Endothelial cell of umbilical vein (primary cell): ENCODE results near the gene JCAD. TPM values are rescaled to one million over a fixed set of nuclear protein-coding genes. Genes with fewer than 3 reads are reported as not detected.

Source experiments
- BruUV-seq: library from RNA; stranded (reverse); fragments of 400-500 nt; replicated peaks from 2 replicates; lab custom pipeline; 2021; lab: Mats Ljungman, UMichigan
- CTCF ChIA-PET: fragments of 300-600, 350-600 bp; sonication (Branson Sonifier 250); formaldehyde crosslinking; loops from one replicate; lab custom pipeline; 2021; ENCODE audit warnings: antibody characterized with exemption, inconsistent platforms; lab: Charles Lee
- POLR2A ChIA-PET: fragments of 300-600, 350-600 bp; sonication (Branson Sonifier 250); formaldehyde crosslinking; loops from one replicate; lab custom pipeline; 2021; ENCODE audit warnings: antibody characterized with exemption, inconsistent platforms; lab: Charles Lee
- DNase-seq: peaks from one replicate; pipeline ENCODE4 v3.0.0-alpha.2; 2011; ENCODE audit warnings: low read depth, low spot score
- FAIRE-seq: peaks from 2 replicates; lab custom pipeline; 2011; peaks lifted over from hg19 to GRCh38; lab: Jason Lieb, UNC
- H2AFZ ChIP-seq: 2 replicates; pipeline ENCODE4 v1.6.0; 2012; ENCODE audit warnings: low read depth, low read length, control low read depth, inconsistent platforms
- H3K27ac ChIP-seq: 2 replicates; pipeline ENCODE4 v1.5.1; 2011; ENCODE audit warnings: low read depth, mild to moderate bottlenecking, control low read depth, low read length, moderate library complexity; ENCODE audit not compliant: insufficient read depth
- H3K27me3 ChIP-seq, 2 experiments: 2 replicates each; pipeline versions ENCODE4 v1.6.0 to v1.6.1; 2011; ENCODE audit warnings: low read length in 2 of 2, mixed read lengths in 1 of 2; ENCODE audit not compliant: control insufficient read depth in 2 of 2, insufficient read depth in 2 of 2
- H3K36me3 ChIP-seq, 2 experiments: 2 replicates in 1 of 2; 3 replicates in 1 of 2; pipeline ENCODE4 v1.5.1; 2011; ENCODE audit warnings: low read length in 2 of 2, mild to moderate bottlenecking in 1 of 2, moderate library complexity in 1 of 2; ENCODE audit not compliant: control insufficient read depth in 2 of 2, insufficient read depth in 2 of 2; ENCODE audit errors: extremely low read depth in 1 of 2
- H3K4me1 ChIP-seq: 3 replicates; pipeline ENCODE4 v1.5.1; 2011; ENCODE audit warnings: mild to moderate bottlenecking, low read length; ENCODE audit not compliant: control insufficient read depth, insufficient read depth; ENCODE audit errors: extremely low read depth
- H3K4me2 ChIP-seq: 2 replicates; pipeline ENCODE4 v1.6.1; 2011; ENCODE audit warnings: low read length, control low read depth, mixed read lengths; ENCODE audit not compliant: insufficient read depth
- H3K4me3 ChIP-seq, 3 experiments: fragments of 200-600 bp in 1 of 3; sonication (generic), shearing (Covaris generic) in 1 of 3; replicated peaks in 1 of 3; 2 replicates each; pipeline ENCODE4 v1.5.1; 2011 to 2016; ENCODE audit warnings: control low read depth in 3 of 3, low read length in 3 of 3, mild to moderate bottlenecking in 2 of 3, inconsistent platforms in 1 of 3, low read depth in 1 of 3, moderate library complexity in 1 of 3; ENCODE audit not compliant: insufficient read depth in 1 of 3
- H3K79me2 ChIP-seq: 2 replicates; pipeline ENCODE4 v1.6.0; 2012; ENCODE audit warnings: low read length, inconsistent platforms; ENCODE audit not compliant: control insufficient read depth, insufficient read depth
- H3K9ac ChIP-seq: replicated peaks from 2 replicates; pipeline ENCODE3; 2011; ENCODE audit warnings: low read length, control low read depth; ENCODE audit not compliant: insufficient read depth; ENCODE audit errors: extremely low read depth
- H3K9me1 ChIP-seq: replicated peaks from 3 replicates; pipeline ENCODE4 v1.6.0; 2011; ENCODE audit warnings: mild to moderate bottlenecking, low read length; ENCODE audit not compliant: control insufficient read depth, insufficient read depth; ENCODE audit errors: extremely low read depth
- H3K9me3 ChIP-seq: replicated peaks from 2 replicates; pipeline ENCODE4 v1.5.1; 2012; ENCODE audit warnings: low read length, inconsistent platforms; ENCODE audit not compliant: control insufficient read depth, insufficient read depth
- H4K20me1 ChIP-seq: replicated peaks from 2 replicates; pipeline ENCODE3; 2011; ENCODE audit warnings: mild to moderate bottlenecking, low read length; ENCODE audit not compliant: control insufficient read depth, insufficient read depth; ENCODE audit errors: extremely low read depth
- EZH2 ChIP-seq: IDR thresholded peaks from 2 replicates; pipeline ENCODE4 v1.6.1; 2012; ENCODE audit warnings: borderline replicate concordance, low read depth, mild to moderate bottlenecking, moderate library complexity, low read length, inconsistent platforms; ENCODE audit not compliant: severe bottlenecking
- FOS ChIP-seq: IDR thresholded peaks from 2 replicates; pipeline ENCODE4 v1.6.1; 2011; ENCODE audit warnings: mild to moderate bottlenecking, low read length, moderate library complexity, borderline replicate concordance; ENCODE audit not compliant: insufficient read depth
- GATA2 ChIP-seq: IDR thresholded peaks from 2 replicates; pipeline ENCODE4 v1.7.0; 2011; ENCODE audit warnings: low read depth, mild to moderate bottlenecking, moderate library complexity, mixed read lengths, low read length; ENCODE audit not compliant: insufficient read length, insufficient read depth
- JUN ChIP-seq: IDR thresholded peaks from 2 replicates; pipeline ENCODE4 v1.6.1; 2011; ENCODE audit warnings: borderline replicate concordance, low read depth; ENCODE audit not compliant: insufficient read length, insufficient read depth
- MYC ChIP-seq: IDR thresholded peaks from one replicate; pipeline ENCODE4 v1.6.1; 2011; ENCODE audit warnings: mild to moderate bottlenecking, low read depth, low read length
- POLR2A ChIP-seq: IDR thresholded peaks from 2 replicates; pipeline ENCODE4 v1.6.1; 2012; ENCODE audit warnings: low read depth, mild to moderate bottlenecking, control low read depth, low read length
- POLR2AphosphoS5 ChIP-seq: IDR thresholded peaks from 2 replicates; pipeline ENCODE4 v1.6.1; 2012; ENCODE audit warnings: low read depth, mild to moderate bottlenecking, control low read depth, low read length, moderate library complexity; ENCODE audit not compliant: insufficient read depth
- dilution Hi-C: fragments of 300-500 bp; cut with MboI; formaldehyde crosslinking; loops from one replicate; pipeline ENCODE4 v1.15.0; 2019; ENCODE audit warnings: low sequenced_read_pairs; ENCODE audit not compliant: extremely low pct_ligation_motif_present
- intact Hi-C: fragments of 100-400 bp; cut with micrococcal nuclease; formaldehyde crosslinking; loops from one replicate; pipeline ENCODE4 v1.10.0; 2022
- polyA plus RNA-seq, 4 experiments: library from polyadenylated mRNA; depleted of rRNA in 3 of 4; stranded (reverse) in 3 of 4; unstranded in 1 of 4; fragments of >200 nt; gene quantifications; 2 replicates each; pipeline versions ENCODE4 v1.2.1 to v1.2.3, GENCODE V29; 2011 to 2012; ENCODE audit warnings: missing spikeins in 1 of 4
- total RNA-seq: library from RNA; stranded (reverse); gene quantifications from 2 replicates; pipeline ENCODE4 v1.2.3, GENCODE V29; 2021
- TF ChIP-seq, protein P1 (sequence below): IDR thresholded peaks from 2 replicates; pipeline ENCODE4 v1.6.1; 2011; ENCODE audit not compliant: insufficient read depth, insufficient read length
- TF ChIP-seq, protein P2 (sequence below), 2 donors: IDR thresholded peaks; 1 replicate in 1 of 2; 2 replicates in 1 of 2; pipeline ENCODE4 v1.5.1; 2011; ENCODE audit warnings: low read length in 2 of 2, mild to moderate bottlenecking in 2 of 2, moderate library complexity in 2 of 2, control low read depth in 1 of 2, inconsistent platforms in 1 of 2, low read depth in 1 of 2; ENCODE audit not compliant: insufficient read depth in 1 of 2; ENCODE audit errors: extremely low read depth in 1 of 2

Gene JCAD
- total and polyA plus RNA-seq, 2 donors (not counting 3 experiments of a cell fraction or from before 2014, with no cell fraction given) = 17.5 to 76.3 TPM

DNA sequence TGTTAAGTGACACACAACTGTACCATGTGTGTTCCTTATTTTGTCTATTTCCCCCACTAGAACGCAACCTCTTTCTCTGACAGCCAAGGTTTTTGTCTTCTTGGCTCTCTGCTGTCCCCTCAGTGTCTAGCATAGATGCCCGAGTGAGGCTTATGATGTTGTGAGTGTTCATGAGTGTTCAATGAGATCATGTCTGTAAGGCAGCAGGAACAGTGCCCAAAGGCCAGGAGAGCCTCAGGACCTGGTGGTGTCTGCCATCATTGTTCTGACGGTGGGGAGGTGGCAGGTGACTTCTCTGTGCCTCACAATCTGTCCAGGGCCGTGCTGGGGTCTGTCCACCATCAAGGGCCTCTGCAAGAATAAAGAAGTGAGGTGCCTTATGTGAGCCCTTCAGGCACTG is 66.5 kb downstream of the JCAD start:
- no peaks in the 10 kb centered on the region for H3K9me1 ChIP-seq
- no peaks in the 10 kb centered on the region for H3K9me3 ChIP-seq
- ChIA-PET POLR2A (no interaction called here), CTCF (no interaction called here)
- FAIRE-seq (no peak), DNase-seq (no peak)
- H3K79me2 ChIP-seq = no peaks in the 10 kb centered on the region
- H2AFZ ChIP-seq = peak overlapping the region; percentile 13
- peaks cover 0 to 9% of the 10 kb centered on the region in 2 experiments for H3K27me3 ChIP-seq
- no peaks in the 10 kb centered on the region for H3K4me1 ChIP-seq
- H3K4me3 ChIP-seq = no peak overlapping the region
- intact Hi-C loops = loop anchor here (10.0 kb wide), 1 partner anchor 542 kb away; no protein-coding TSS in a partner anchor
- H3K9ac ChIP-seq = no peak overlapping the region
- no peaks in the 10 kb centered on the region for H4K20me1 ChIP-seq
- TF ChIP-seq JUN (no peak), MYC (no peak), POLR2A (no peak), GATA2 (no peak), POLR2AphosphoS5 (no peak), EZH2 (no peak), FOS (no peak)
- TF ChIP-seq, protein P1, sequence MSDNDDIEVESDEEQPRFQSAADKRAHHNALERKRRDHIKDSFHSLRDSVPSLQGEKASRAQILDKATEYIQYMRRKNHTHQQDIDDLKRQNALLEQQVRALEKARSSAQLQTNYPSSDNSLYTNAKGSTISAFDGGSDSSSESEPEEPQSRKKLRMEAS = no peak
- TF ChIP-seq, protein P2, sequence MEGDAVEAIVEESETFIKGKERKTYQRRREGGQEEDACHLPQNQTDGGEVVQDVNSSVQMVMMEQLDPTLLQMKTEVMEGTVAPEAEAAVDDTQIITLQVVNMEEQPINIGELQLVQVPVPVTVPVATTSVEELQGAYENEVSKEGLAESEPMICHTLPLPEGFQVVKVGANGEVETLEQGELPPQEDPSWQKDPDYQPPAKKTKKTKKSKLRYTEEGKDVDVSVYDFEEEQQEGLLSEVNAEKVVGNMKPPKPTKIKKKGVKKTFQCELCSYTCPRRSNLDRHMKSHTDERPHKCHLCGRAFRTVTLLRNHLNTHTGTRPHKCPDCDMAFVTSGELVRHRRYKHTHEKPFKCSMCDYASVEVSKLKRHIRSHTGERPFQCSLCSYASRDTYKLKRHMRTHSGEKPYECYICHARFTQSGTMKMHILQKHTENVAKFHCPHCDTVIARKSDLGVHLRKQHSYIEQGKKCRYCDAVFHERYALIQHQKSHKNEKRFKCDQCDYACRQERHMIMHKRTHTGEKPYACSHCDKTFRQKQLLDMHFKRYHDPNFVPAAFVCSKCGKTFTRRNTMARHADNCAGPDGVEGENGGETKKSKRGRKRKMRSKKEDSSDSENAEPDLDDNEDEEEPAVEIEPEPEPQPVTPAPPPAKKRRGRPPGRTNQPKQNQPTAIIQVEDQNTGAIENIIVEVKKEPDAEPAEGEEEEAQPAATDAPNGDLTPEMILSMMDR (IDR thresholded peaks at IDR 0.05; ENCODE audit: extremely low read depth in 1 of 2, insufficient read depth in 1 of 2, low read depth in 1 of 2, low read length in 2 of 2) = no peak
- no TSS peak for BruUV-seq
- H3K4me2 ChIP-seq = no peak overlapping the region
- no peak overlapping the region for H3K27ac ChIP-seq
- dilution Hi-C loops = no loop called here
- H3K36me3 ChIP-seq = no peaks in the 10 kb centered on the region
